DND-41 (cell line): ENCODE data around the gene CALML6.

Experiments
- ATAC-seq: fragments of 200-7000 bp; cut with Tn5 transposase; 3 replicates; pipeline ENCODE4 v1.9.1; 2021; ENCODE audit warnings: low read depth; ENCODE audit not compliant: insufficient read depth
- DNase-seq: peaks from one replicate; pipeline ENCODE4 v3.0.0-alpha.2; 2020
- H2AFZ ChIP-seq: 2 replicates; pipeline ENCODE4 v1.6.0; 2012; ENCODE audit warnings: low read depth, low read length
- H3K27ac ChIP-seq: 2 replicates; pipeline ENCODE4 v1.5.1; 2012; ENCODE audit warnings: low read length, inconsistent platforms
- H3K27me3 ChIP-seq: fragments of 200-600 bp; sonication (generic); 2 replicates; pipeline ENCODE4 v1.6.0; 2012; ENCODE audit warnings: low read length, mild to moderate bottlenecking, inconsistent platforms; ENCODE audit not compliant: insufficient read depth, poor library complexity
- H3K36me3 ChIP-seq: 2 replicates; pipeline ENCODE4 v1.5.1; 2012; ENCODE audit warnings: low read length, inconsistent platforms; ENCODE audit not compliant: insufficient read depth
- H3K4me1 ChIP-seq: 2 replicates; pipeline ENCODE4 v1.5.1; 2012; ENCODE audit warnings: mild to moderate bottlenecking, low read length; ENCODE audit not compliant: insufficient read depth
- H3K4me2 ChIP-seq: 2 replicates; pipeline ENCODE4 v1.6.0; 2012; ENCODE audit warnings: mild to moderate bottlenecking, moderate library complexity, low read length, inconsistent platforms; ENCODE audit not compliant: insufficient read depth
- H3K4me3 ChIP-seq, 2 experiments: fragments of 200-600 bp in 1 of 2; shearing (Covaris generic) in 1 of 2; 2 replicates each; pipeline ENCODE4 v1.5.1; 2012 to 2016; ENCODE audit warnings: inconsistent platforms in 2 of 2, low read length in 2 of 2, mild to moderate bottlenecking in 2 of 2, low read depth in 1 of 2, moderate library complexity in 1 of 2
- H3K79me2 ChIP-seq: 2 replicates; pipeline ENCODE4 v1.6.0; 2012; ENCODE audit warnings: low read length, inconsistent platforms; ENCODE audit not compliant: insufficient read depth
- H3K9ac ChIP-seq: 2 replicates; pipeline ENCODE4 v1.6.0; 2012; ENCODE audit warnings: low read depth, mild to moderate bottlenecking, inconsistent platforms, low read length, moderate library complexity
- H3K9me3 ChIP-seq: 2 replicates; pipeline ENCODE4 v1.5.1; 2012; ENCODE audit warnings: low read length, moderate library complexity, mild to moderate bottlenecking, inconsistent platforms; ENCODE audit not compliant: insufficient read depth, severe bottlenecking
- H4K20me1 ChIP-seq: 2 replicates; pipeline ENCODE4 v1.6.0; 2012; ENCODE audit warnings: low read length; ENCODE audit not compliant: insufficient read depth
- EZH2 ChIP-seq: IDR thresholded peaks from 3 replicates; pipeline ENCODE4 v1.6.1; 2012; ENCODE audit warnings: borderline replicate concordance, low read depth, mild to moderate bottlenecking, moderate library complexity, low read length, inconsistent platforms; ENCODE audit not compliant: severe bottlenecking
- TF ChIP-seq, protein P1 (sequence below): IDR thresholded peaks from 2 replicates; pipeline ENCODE4 v1.5.1; 2012; ENCODE audit warnings: borderline replicate concordance, low read length, moderate library complexity, mild to moderate bottlenecking; ENCODE audit not compliant: poor library complexity, severe bottlenecking; ENCODE audit errors: extremely low read depth

Gene CALML6

DNA sequence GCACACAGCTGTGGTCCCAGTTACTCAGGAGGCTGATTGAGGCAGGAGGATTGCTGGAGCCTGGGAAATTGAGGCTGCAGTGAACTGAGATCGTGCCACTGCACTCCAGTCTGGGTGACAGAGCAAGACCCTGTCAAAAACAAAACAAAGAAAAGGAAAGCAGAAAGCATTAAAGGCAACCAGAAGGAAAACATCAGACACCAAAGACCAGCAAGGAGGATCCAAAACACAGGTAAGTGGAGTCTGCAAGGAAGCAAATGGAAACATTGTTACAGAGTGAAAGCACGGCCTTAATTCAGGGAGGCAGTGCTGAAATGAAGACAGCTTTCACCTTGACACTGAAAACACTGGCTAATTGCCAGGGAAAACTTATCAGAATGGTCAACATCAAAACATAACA, 47.7 kb downstream of the CALML6 start:
- H3K36me3 ChIP-seq = no peaks in the 10 kb centered on the region
- H4K20me1 ChIP-seq = peaks cover 5% of the 10 kb centered on the region; the same call in 1 of the 2 replicates
- no peaks in the 10 kb centered on the region for H3K27me3 ChIP-seq
- H3K9me3 ChIP-seq = no peaks in the 10 kb centered on the region
- no peak overlapping the region for H3K4me3 ChIP-seq
- TF ChIP-seq, protein P1, sequence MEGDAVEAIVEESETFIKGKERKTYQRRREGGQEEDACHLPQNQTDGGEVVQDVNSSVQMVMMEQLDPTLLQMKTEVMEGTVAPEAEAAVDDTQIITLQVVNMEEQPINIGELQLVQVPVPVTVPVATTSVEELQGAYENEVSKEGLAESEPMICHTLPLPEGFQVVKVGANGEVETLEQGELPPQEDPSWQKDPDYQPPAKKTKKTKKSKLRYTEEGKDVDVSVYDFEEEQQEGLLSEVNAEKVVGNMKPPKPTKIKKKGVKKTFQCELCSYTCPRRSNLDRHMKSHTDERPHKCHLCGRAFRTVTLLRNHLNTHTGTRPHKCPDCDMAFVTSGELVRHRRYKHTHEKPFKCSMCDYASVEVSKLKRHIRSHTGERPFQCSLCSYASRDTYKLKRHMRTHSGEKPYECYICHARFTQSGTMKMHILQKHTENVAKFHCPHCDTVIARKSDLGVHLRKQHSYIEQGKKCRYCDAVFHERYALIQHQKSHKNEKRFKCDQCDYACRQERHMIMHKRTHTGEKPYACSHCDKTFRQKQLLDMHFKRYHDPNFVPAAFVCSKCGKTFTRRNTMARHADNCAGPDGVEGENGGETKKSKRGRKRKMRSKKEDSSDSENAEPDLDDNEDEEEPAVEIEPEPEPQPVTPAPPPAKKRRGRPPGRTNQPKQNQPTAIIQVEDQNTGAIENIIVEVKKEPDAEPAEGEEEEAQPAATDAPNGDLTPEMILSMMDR = no peak
- no peak for TF ChIP-seq EZH2
- ATAC-seq (no peak), DNase-seq (no peak)
- H3K4me1 ChIP-seq = no peaks in the 10 kb centered on the region
- H3K9ac ChIP-seq = no peak overlapping the region
- no peak overlapping the region for H2AFZ ChIP-seq
- H3K79me2 ChIP-seq = no peaks in the 10 kb centered on the region
- no peak overlapping the region for H3K4me2 ChIP-seq
- H3K27ac ChIP-seq = no peak overlapping the region

GRCh38 chr1:1963570-1963969, 48.5 kb downstream of the CALML6 start:
- Histone ChIP-seq H3K27me3 (no peaks in the 10 kb centered on the region), H3K9me3 (no peaks in the 10 kb centered on the region), H3K79me2 (no peaks in the 10 kb centered on the region), H3K27ac (no peak overlapping the region), H3K4me3 (no peak overlapping the region), H3K36me3 (no peaks in the 10 kb centered on the region), H3K4me1 (no peaks in the 10 kb centered on the region), H4K20me1 (peaks cover 5% of the 10 kb centered on the region; the same call in 1 of the 2 replicates), H3K9ac (no peak overlapping the region), H3K4me2 (no peak overlapping the region), H2AFZ (no peak overlapping the region)
- DNase-seq (no peak), ATAC-seq (no peak)
- TF ChIP-seq EZH2 = no peak
- TF ChIP-seq, protein P1 = no peak

- Histone ChIP-seq H3K9ac (no peak overlapping the region), H4K20me1 (peaks cover 4% of the 10 kb centered on the region; the same call in 1 of the 2 replicates), H3K36me3 (no peaks in the 10 kb centered on the region), H3K27me3 (no peaks in the 10 kb centered on the region), H3K79me2 (no peaks in the 10 kb centered on the region), H3K4me1 (no peaks in the 10 kb centered on the region), H2AFZ (no peak overlapping the region), H3K27ac (no peak overlapping the region), H3K4me3 (no peak overlapping the region), H3K9me3 (no peaks in the 10 kb centered on the region), H3K4me2 (no peak overlapping the region)
- TF ChIP-seq, protein P1 = no peak
- TF ChIP-seq EZH2 = no peak
- DNase-seq (no peak), ATAC-seq (no peak)
These were observed 49.8 kb downstream of the CALML6 start for GRCh38 chr1:1964811-1965210.

GRCh38 chr1:1965546-1965945, 50.5 kb downstream of the CALML6 start:
- Histone ChIP-seq H3K4me3 (no peak overlapping the region), H3K9ac (no peak overlapping the region), H3K4me1 (no peaks in the 10 kb centered on the region), H3K36me3 (no peaks in the 10 kb centered on the region), H3K79me2 (no peaks in the 10 kb centered on the region), H3K27me3 (no peaks in the 10 kb centered on the region), H3K4me2 (no peak overlapping the region), H4K20me1 (no peaks in the 10 kb centered on the region), H3K27ac (no peak overlapping the region), H3K9me3 (no peaks in the 10 kb centered on the region), H2AFZ (no peak overlapping the region)
- DNase-seq (no peak), ATAC-seq (no peak)
- no peak for TF ChIP-seq EZH2
- TF ChIP-seq, protein P1 = no peak
